GM19468 (cell line): ENCODE results near the gene PLAC9.
"Not testable (repeated sequence)": the region's sequence is repeated elsewhere in the genome, so short reads cannot be mapped to it uniquely, and the experiment has no call there.

Experiments used
- ATAC-seq: cut with Tn5 transposase; IDR thresholded peaks from one replicate; pipeline ENCODE4 v1.9.1; 2021; ENCODE audit warnings: mild to moderate bottlenecking, moderate library complexity, moderate number of reproducible peaks; ENCODE audit not compliant: unreplicated experiment; ENCODE audit errors: extremely low read depth

PLAC9 gene

DNA sequence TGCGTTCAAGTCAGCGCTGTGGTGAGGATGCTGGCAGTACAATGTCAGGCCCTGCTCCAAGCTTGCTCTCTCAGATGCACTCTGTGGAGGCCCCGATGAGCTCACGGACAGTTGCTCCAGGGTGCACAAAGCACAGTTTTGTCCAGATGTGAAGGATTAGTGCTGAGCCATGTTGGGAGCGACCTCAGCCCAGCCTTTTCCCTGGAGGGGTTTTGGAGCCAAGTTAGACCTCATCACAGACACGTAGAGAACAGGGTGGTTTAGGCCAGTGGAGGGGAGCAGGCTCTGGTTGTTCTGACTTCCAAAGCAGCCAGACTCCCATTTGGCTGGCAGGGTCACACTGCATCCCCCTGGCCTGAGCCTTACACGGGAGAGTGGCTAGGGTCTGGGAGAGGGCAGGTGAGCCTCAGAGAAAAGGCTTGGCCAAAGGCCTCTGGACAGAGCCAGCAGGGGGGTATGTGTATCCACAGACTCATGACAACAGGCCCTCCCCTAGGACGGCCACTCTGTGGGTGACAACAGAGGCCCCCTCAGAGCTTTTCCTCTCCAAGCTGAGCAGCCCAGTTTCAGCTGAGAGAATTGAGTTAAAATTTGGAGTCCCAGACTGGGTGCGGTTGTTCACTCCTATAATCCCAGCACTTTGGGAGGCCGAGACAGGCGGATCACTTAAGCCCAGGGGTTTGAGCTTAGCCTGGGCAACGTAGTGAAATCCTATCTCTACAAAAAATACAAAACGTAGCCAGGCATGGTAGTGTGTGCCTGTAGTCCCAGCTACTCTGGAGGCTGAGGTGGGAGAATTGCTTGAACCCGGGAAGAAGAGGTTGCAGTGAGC lies 4.7 kb downstream of the PLAC9 start:
- ATAC-seq = no peak

DNA sequence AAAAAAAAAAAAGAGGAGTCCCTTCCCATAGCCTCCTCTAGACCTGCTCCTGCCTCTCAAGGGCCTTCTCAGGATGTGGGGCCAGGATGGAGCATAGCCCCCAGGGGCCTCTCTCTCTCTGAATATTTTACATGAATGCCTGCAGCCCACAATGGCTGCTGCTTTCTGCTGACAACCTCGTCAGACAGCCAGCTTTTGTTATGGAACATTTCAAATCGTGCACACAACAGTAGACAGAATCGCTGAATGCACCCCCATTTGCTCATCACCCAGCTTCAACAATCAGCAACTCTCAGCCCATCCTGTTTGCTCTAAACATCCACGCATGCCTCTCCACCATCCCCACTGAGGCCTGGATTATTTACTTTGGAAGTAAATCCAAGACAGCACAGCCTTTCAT lies 5.4 kb downstream of the PLAC9 start:
- no peak for ATAC-seq

DNA sequence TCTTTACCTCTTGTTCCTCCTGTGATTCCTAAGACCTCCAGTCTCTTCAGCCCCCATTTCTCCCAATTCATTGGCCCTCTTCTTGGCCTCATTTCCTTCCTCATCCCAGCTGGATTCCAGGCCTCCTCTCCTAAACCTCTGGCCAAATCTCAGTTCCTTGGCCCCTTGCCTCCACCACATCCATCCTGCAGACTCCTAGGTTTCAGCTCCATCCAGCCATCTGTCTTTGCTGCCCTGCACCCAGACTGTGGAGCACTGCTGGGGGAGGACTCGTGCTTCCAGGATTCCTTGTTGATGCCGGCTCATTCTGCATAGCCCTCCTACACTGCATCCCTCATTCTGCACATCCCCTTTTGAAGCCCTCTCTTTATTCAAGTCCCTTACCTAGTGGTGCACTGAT lies 6.7 kb downstream of the PLAC9 start:
- ATAC-seq = no peak

DNA sequence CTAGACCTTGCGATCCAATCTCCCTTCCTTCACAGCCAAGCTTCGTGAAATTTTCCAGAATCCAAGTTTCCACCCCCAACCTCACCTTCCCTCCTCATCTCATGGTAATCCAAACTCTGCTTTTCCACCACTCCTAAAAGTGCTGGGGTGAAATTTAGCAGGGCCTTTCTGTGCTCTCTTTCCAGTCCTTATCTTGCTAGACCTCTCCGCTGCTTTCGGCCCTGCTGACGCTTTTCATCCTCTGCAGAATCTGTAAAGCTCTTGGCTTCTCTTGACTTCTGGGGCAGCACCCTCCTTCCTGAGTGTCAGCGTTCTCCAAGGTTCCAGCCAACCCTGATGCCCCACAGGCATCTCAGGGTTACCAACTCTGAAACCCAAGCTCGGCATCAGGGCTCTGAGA lies 7.7 kb downstream of the PLAC9 start:
- ATAC-seq = no peak

DNA sequence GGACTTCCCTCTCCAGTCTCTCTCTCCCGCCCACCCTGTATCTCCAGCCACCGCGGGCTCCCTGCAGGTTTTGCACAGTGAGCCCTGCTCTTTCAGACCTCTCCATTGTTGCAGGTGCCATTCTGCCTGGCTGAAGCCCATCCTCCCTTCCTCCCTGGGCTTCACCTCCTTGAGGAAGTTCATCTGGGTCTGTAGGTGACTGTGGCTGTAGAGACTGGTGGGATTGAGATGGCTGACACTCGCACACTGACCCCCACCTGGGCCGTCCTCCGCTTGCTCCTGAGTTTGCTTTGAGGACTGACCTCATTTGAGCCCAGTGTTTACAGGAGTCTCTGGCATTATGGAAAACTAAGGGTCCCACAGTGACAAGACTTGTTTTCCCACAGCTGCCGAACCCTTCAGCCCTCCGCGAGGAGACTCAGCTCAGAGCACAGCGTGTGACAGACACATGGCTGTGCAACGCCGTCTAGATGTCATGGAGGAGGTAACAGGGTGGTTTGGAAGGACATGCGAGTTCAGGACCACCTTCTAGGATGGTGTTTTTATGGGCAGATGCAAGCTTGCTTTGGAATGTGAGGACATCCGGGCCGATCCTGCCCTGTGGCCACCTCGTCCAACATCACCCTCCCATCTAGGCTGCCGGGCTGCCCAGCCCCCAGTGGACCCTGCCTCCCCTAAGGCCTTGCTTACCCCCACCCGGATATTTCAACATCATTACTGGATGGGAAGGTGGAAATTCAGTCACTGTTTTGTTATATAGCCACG lies 9.3 kb downstream of the PLAC9 start:
- ATAC-seq = no peak

DNA sequence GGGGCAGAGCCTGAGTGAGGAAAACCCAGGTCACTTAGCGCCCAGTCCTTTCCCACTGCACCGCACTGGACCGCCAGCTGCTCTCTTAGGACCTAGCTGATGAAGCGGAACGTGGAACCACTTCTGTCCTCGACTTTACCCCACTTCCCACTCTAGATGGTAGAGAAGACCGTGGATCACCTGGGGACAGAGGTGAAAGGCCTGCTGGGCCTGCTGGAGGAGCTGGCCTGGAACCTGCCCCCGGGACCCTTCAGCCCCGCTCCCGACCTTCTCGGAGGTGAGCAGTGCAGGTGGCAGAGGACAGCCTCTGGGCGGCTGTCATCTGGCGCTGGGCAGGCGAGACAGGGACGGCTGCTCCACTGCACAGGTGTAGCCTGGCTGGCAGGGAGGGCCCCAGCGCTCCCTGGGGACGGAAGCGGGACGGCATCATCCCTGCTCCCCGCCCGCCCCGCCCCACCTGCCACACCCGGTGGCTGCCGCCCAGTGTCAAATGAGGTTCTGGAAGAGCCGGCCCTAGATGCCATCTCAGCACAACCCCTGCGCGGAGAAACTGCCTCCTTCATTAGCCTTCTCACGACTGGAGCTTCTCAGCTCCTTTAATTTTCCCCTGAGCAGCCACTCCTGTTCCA lies 11.7 kb downstream of the PLAC9 start:
- ATAC-seq = no peak

DNA sequence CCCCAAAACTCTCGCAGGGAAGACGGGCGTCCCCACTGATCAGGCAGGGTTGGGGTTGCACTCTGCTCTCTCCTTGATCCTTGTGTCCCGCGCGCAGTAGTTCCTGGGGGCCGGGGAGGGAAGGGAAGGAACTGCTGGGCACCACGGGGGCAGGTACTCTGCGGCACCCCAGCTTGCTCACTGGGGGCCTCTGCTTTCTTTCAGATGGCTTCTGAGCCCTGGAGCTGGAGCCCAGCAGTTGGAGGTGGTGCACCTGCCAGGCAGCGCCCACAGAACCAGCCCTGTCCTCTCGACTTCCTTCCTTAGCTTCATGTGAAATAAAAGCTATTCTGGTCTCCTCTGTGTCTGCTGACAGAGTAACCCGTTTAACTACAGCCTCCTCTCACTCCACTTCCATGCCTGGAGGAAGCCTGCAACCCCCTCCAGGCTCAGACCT lies 12.2 kb downstream of the PLAC9 start:
- no peak for ATAC-seq

DNA sequence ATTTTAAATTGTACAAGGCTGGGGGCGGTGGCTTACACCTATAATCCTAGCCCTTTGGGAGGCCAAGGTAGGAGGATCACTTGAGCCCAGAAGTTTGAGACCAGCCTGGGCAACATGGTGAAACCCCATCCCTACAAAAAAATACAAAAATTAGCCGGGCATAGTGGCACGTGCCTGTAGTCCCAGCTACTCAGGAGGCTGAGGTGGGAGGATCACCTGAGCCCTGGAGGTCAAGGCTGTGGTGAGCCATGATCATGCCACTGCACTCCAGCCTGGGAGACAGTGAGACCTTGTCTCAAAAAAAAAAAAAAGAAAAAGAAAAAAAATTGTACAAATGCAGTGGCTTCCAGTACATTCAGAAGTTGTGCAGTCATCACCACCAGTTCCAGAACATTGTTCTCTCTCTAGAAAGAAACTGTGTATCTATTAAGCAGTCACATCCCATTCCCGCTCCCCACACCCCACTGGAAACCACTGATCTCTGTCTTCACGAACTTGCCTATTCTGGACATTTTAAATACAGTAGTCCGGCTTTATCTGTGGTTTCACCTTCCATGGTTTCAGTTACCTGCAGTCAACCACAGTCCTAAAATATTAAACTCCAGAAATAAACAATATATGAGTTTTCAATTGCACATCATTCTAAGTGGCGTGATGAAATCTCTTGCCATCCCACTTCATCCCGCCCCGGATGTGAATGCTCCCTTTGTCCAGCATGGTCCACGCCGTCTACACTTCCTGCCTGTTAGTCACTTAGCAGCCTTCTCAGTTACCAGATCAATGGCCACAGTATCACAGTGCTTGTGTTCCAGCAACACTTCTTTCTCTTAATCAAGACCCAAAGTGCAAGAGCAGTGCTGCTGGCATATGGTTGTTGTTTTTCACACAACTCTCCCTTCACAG lies 13.1 kb downstream of the PLAC9 start:
- ATAC-seq = not testable (repeated sequence)

DNA sequence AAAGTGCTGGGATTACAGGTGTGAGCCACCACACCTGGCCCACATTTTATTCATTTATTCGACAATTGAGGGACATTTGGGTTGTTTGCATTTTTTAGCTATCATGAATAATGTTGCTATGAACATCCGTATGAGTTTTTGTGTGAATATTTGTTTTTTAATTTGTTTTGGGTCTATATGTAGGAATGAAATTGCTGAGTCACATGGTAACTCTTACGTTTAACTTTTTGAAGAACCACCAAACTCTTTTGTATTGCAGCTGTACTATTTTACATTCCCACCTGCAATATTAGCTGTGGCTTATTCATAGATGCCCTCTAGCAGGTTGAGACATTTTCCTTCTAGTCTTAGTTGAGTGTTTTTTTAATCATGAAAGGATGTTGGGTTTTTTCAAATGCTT lies 14.4 kb downstream of the PLAC9 start:
- no peak for ATAC-seq

DNA sequence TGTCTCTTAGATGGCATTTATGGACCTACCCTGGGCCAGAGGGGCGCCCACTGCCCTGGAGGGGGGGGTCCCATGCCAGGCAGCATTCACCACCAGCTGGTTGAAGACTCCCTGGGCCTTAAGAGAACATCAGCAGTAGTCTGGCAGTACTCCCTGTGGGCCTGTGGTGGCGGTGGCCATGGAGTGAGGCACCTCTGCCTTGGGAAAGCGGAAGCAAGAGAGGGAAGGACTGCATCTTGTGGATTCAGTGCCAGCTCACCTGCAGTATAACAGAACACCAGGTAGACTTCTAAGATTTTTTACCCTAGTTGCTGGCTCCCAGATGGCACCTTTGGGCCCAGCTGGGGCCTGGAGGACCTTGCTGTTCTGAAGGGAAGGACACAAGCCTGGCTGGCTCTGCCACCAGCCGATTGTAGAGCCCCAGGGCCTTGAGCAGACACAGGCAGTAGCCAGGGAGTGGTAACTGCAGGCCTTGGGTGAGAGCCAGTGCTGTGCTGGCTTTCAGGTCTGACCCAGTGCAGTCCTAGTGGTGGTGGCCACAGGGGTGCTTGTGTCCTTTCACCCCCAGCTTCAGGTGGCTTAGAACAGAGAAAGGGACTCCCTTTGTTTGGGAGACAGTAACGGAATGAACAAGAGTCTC lies 15.8 kb downstream of the PLAC9 start:
- no peak for ATAC-seq

DNA sequence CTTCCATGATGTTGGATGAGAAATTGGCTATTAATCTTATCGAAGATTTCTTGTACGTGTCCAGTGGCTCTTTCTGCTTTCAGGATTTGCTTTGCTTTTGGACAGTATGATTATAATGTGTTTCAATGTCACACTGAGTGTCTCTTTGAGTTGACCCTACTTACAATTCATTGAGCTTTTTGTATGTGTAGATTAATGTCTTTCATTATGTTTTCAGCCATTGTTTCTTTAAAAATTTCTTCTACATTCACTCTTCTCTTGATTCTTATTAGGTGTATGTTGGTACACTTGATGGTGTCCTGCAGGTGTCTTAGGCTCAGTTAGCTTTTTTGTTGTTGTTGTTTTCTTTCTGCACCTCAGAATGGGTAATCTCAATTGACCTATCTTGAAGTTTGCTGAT lies 16.6 kb downstream of the PLAC9 start:
- ATAC-seq = no peak

DNA sequence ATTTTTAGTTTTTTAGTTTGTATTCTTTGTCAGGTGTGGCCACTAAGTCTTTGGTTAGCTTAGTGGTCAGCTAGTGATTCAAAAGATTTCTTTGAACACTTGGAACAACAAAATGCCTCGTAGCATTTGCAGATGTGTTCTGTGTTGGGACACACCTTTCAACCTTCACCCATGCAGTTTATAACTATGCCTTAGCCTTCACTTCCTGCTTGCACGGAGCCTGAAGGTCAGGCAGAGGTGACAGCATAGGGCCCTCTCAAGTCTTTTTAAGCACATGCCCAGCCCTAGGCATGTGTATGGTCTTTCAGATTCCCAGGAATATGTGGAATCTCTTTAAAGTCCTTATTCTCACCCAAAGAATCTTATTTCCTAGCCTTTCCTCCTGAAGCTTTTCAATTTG lies 17.6 kb downstream of the PLAC9 start:
- ATAC-seq = no peak

DNA sequence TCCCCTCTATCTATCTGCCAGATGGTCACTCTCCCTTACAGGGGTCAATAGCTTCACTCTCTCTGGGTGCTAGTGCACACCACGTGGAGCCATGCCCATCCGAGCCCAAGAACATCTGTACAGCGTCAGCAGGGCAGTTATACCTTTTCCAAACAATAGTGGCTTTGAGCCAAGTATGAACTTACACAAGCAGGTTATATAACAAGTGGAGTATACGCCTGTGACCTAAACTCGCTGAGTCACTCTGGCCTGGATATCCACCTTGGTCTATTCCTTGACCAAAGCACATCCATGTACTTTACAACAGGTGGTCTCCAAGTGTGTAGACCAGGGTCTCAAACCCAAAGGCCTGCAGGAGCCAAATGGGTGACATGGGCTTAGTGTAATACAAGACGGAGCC lies 20.3 kb downstream of the PLAC9 start:
- ATAC-seq = no peak

DNA sequence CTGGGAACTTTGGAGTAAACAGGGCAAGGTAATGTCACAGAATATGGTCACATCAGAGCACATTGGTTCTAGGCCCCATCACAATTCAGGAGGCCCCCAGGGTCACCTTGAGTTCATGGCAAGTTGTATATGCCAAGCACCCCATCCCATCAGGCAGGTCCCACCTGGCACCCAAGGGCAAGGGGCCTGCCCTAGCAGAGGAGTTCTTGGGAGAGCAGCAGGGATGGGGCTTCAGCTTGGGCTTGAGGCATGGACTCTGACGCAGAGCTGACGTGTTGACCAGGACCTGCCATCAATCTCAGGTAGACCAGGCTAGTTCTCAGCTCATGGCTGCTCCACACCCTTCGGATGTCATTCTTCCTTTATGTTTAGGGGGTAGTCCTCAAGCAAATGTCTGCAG lies 20.9 kb downstream of the PLAC9 start:
- no peak for ATAC-seq

DNA sequence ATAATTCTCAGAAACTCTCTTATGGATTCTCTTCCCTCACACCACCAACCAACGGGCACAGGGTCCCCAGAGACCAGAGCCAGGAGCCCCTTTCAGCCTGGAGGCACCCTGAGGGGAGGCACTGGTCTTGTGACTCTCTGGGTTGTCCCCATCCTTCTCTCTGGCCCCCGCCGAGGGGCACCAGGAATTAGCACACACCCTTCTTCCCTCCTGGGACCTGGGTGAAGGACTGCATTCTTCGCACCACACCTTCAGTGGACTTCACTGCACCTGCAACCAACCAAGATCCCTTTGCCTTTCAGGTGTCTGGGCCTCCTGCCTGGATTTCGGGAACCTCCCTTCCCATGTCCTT lies 22.1 kb downstream of the PLAC9 start:
- no peak for ATAC-seq

DNA sequence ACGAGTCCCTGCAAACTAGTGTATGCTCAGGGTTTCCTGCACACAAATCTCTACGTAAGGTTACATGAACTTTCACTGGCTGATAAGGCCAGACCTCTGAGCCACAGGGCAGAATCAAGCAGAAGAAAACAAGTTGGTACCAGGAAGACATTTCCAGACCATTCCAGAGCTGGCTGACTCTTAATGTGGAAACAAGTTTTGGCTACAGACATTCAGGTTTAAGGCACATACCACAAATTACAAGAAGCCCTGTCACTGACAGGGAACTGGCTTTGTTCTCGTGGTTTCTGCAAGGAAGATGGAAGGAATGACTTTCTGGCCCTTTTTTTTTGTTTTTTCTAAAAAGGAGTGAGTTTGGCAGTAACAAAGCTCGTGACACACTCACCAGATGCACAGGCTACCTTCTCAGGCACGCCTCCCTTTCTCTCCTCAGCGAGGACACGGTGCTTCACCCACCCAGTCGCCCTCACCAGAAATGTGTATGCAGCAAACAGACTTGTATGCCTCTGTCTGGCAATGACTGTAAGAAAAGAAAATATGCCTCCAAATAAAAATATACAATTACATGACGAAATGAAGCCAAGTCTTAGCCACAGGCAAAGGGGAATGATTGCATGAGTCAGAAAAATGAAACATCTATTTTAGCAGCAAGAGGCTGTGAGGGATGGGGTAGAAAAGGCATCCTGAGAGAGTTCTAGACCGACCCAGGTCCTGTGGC lies 22.6 kb downstream of the PLAC9 start:
- no peak for ATAC-seq

DNA sequence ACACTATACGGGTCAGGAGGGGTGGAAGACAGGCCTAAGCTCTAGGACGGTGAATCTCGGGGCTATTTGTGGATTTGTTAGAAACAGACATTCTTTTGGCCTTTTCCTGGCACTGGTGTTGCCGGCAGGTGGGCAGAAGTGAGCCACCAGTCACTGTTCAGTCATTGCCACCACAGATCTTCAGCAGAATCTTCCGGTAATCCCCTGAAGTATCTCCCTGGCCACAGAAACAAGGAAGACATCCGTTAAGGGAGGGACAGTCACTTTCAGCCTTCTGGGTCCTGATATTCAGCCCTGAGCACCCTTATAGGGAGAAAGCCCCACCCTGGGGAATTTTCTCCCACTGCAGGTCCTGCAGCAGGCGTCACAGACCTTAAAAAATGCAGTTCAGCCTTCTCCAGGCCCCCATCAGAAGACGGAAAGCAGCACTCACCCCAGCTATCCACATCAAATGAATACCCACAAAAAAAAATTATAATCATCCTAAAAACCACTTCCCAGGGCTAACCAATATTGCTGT lies 23.2 kb downstream of the PLAC9 start:
- no peak for ATAC-seq

DNA sequence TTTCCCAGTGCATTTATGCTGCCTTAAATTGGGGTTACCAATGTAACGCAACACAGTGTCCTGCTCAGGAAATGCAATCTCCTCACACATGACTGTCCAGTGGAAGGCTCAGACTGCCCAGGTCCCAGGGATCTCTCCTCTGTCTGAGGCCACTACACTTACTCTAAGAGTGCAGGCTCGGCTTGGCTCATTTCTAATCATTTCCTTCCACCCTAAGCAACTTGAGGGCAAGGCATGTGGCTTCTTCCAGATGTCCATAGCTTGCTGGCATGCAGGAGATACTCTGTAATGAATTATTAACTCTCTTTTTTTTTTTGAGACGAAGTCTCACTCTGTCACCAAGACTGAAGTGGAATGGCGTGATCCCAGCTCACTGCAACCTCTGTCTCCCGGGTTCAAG lies 23.7 kb downstream of the PLAC9 start:
- no peak for ATAC-seq

DNA sequence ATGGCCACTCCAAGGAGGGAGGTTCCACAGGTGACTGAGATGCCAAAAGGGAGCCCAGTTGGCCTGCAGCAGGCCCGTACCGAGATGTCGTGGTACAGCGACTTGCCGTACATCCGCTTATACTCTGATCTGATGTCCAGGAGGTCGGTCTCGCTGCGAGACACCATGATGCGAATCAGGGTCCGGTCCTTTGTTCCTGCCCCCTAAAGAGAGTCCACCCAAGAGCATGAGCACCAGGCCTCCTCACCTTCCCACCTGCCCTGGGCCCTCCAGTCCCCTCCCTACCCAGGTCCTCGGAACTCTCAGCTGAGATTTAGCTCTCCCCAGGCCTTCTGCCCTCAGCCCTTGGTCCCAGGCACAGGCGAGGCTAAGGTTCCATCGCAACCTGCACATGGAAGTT lies 25.0 kb downstream of the PLAC9 start:
- ATAC-seq = no peak
